NB4 (cell line): ENCODE measurements around the gene RHBDF1.
A peak's percentile ranks its signal among the peaks of the same experiment; 100 is the strongest.

ENCODE experiments used
- DNase-seq: peaks from one replicate; pipeline ENCODE4 v3.0.0; 2010; ENCODE audit warnings: low read depth
- H3K4me3 ChIP-seq: one replicate; pipeline ENCODE4 v1.5.1; 2011; ENCODE audit warnings: mild to moderate bottlenecking, low read depth, low read length, moderate library complexity
- CTCF ChIP-seq: IDR thresholded peaks from one replicate; pipeline ENCODE4 v1.5.1; 2012; ENCODE audit warnings: low read depth, low read length
- MAX ChIP-seq: IDR thresholded peaks from 2 replicates; pipeline ENCODE4 v1.6.1; 2011; ENCODE audit warnings: low read depth, low read length
- MYC ChIP-seq: IDR thresholded peaks from 2 replicates; pipeline ENCODE4 v1.6.1; 2011; ENCODE audit warnings: low read depth, low read length
- POLR2A ChIP-seq: IDR thresholded peaks from 2 replicates; pipeline ENCODE4 v1.6.1; 2011; ENCODE audit warnings: mild to moderate bottlenecking; ENCODE audit not compliant: insufficient read length; ENCODE audit errors: extremely low read depth

The RHBDF1 gene

DNA sequence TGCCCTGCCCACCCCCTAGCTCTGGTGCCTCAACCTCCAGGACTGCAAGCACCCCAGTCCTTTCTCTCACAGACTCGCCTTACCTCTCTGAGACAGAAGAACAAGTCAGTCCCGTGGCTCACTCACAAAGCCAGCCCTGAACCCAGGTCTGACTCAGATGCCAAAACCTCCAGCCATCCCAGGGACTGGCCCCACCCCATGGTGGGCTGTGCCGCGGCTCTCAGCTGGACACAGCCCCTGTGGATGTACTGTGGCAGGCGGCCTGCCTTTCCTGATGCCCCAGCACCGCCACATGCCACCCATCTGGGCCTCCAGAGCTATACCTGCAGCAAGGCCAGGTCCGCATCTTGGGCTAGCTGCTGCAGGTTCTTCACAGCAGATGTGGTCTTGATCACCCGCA is 25.4 kb upstream of the RHBDF1 start:
- DNase-seq, result no peak
- no peak for TF ChIP-seq MAX
- TF ChIP-seq MYC, result no peak
- TF ChIP-seq CTCF, result no peak
- TF ChIP-seq POLR2A, result no peak
- no peak overlapping the region for H3K4me3 ChIP-seq

GRCh38 chr16:96935-97381 is 24.5 kb upstream of the RHBDF1 start:
- DNase-seq, result peak; percentile 83
- no peak overlapping the region for H3K4me3 ChIP-seq
- 0 out of 2 replicates have a peak, but pooled peaks have one; percentile 12 for TF ChIP-seq MYC
- TF ChIP-seq CTCF, result peak; percentile 88
- peak; percentile 81 for TF ChIP-seq MAX
- TF ChIP-seq POLR2A, result no peak

- no peak for DNase-seq
- TF ChIP-seq CTCF, result no peak
- TF ChIP-seq POLR2A, result no peak
- no peak for TF ChIP-seq MAX
- TF ChIP-seq MYC, result no peak
- H3K4me3 ChIP-seq, result no peak overlapping the region
Measured at GRCh38 chr16:94918-95265, 22.5 kb upstream of the RHBDF1 start.

DNA sequence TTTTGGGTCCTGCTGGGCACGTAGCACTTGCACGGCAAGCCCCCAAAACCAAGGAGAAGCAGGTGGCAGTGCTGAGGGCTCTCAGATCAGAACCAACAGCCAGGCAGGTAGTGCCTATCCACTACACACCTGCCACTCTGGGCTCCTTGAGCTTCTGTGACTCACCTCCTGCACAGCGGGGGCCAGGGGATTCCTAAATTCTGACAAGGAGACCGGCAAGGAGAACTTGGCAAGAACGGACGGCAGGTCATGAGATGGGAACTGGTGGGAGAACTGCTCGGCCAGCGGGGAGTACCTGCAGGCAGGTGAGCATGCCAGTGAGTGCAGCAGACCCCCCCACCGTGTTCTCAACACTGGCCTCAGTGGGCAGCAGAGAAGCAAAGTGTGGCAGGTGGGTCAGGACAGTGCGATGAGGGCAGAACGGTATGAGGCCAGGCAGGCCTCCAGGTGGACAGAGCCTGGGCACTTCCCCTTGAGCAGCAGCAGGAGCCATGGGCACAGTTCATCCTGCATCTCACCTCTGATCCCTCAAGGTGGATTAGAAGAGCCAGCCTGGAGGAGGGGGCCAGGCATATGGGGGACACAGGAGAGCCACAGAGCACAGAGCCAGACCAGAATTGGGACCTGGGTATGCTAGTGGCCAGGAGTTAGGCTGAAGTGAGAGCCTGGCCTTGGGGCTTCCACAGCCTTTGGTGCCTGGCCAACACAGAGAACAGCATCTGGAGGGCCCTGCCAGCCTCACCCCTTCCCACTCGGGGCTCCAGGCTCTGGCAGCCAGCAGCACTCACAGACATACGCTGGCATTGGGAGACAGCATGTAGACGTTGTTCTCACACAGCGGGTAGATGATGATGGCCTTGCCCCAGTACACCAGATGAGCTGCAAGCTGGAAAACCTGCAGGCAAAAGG is 20.3 kb upstream of the RHBDF1 start:
- DNase-seq, result no peak
- H3K4me3 ChIP-seq, result no peak overlapping the region
- TF ChIP-seq CTCF (no peak), POLR2A (no peak), MAX (no peak), MYC (no peak)

- no peak for TF ChIP-seq CTCF
- DNase-seq, result no peak
- no peak overlapping the region for H3K4me3 ChIP-seq
Measured at GRCh38 chr16:91484-91883, 19.1 kb upstream of the RHBDF1 start.
